Measurements from ENCODE around the gene CCDC57.

GRCh38 chr17:82095777-82096708 lies 116.6 kb downstream of the CCDC57 start:
- TF ChIP-seq, protein P1, sequence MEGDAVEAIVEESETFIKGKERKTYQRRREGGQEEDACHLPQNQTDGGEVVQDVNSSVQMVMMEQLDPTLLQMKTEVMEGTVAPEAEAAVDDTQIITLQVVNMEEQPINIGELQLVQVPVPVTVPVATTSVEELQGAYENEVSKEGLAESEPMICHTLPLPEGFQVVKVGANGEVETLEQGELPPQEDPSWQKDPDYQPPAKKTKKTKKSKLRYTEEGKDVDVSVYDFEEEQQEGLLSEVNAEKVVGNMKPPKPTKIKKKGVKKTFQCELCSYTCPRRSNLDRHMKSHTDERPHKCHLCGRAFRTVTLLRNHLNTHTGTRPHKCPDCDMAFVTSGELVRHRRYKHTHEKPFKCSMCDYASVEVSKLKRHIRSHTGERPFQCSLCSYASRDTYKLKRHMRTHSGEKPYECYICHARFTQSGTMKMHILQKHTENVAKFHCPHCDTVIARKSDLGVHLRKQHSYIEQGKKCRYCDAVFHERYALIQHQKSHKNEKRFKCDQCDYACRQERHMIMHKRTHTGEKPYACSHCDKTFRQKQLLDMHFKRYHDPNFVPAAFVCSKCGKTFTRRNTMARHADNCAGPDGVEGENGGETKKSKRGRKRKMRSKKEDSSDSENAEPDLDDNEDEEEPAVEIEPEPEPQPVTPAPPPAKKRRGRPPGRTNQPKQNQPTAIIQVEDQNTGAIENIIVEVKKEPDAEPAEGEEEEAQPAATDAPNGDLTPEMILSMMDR (IDR thresholded peaks at IDR 0.05; ENCODE audit: borderline replicate concordance, extremely low read depth, low read length, poor library complexity, severe bottlenecking) = no peak
- no peak for TF ChIP-seq EZH2 (IDR thresholded peaks at IDR 0.05; ENCODE audit: borderline replicate concordance, low read depth, low read length, severe bottlenecking)
